GM19397 (cell line): ENCODE measurements around the gene MIGA2.

Experiments
- ATAC-seq: cut with Tn5 transposase; IDR thresholded peaks from one replicate; pipeline ENCODE4 v1.9.1; 2021; ENCODE audit warnings: mild to moderate bottlenecking, moderate library complexity; ENCODE audit not compliant: unreplicated experiment

Gene MIGA2

DNA sequence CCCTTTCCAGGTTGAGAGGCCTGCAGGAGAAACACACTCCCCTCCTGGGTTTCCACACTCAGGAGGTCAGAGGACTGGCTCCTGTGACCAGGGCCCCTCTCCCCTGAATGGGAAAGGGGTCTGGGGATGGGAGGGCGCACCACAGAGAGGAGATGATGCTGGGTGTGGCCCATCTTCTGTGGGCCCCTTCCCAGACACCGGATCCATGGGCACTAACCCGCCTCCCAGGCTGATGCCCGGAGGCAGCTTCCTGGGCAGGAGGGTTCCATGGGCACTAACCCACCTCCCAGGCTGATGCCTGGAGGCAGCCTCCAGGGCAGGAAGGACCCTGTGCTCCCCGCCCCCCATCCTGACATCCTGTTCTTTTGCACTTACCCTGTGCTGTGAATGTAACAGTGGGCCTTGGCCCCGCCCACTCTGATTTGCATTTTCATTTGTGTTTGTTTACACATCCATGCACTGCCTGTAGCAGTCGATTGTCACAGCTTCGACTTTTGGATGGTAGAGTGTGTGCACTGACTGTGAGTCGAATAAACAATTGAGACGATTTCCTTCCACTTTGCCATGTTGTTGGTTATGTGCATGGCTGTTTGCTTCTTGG lies 35.2 kb downstream of the MIGA2 start:
- no peak for ATAC-seq

DNA sequence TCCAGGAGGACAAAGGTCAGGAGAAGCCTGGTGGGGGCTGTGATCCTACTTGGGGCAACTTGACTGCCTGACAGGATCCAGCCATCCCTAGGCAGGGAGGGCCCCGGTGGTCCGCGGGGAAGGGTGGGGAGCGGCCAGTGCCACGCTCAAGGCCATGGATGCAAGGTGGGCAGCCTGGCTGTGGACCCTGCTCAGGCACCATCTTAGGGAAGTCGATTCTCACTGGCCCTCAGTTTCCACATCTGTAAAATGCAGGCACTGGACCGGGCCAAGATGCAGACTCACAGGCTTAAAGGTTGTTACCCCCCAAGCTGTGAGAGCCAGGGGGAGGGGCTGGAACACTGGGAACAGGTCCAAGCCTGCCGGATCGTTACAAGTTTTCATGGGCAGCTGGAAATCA lies 35.7 kb downstream of the MIGA2 start:
- ATAC-seq = no peak

DNA sequence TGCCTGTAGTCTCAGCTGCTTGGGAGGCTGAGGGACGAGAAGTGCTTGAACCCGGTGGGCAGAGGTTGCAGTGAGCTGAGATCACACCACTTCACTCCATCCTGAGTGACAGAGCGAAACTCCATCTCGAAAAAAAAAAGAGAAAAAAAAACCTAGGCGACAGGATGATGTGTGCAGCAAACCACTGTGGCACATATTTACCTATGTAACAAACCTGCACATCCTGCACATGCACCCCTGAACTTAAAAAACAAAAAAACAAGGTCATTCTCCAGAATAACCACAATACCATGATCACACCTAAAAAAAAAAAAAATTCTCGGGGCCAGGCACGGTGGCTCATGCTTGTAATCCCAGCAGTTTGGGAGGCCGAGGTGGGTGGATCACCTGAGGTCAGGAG lies 37.0 kb downstream of the MIGA2 start:
- ATAC-seq = no peak

DNA sequence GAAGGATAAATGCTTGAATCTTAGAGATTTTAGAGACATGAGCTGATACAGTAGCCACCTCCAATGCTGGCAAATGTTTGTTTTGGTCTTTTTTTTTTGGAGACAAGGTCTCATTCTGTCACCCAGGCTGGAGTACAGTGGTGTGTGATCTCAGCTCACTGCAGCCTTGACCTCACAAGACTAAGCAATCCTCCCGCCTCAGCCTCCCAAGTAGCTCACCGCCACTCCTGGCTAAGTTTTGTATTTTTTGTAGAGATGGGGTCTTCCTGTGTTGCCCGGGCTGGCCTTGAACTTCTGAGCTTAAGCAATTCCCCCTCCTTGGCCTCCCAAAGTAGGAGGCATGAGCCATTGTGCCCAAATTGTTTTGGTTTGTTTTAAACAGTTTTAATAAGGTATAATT lies 37.7 kb downstream of the MIGA2 start:
- no peak for ATAC-seq

DNA sequence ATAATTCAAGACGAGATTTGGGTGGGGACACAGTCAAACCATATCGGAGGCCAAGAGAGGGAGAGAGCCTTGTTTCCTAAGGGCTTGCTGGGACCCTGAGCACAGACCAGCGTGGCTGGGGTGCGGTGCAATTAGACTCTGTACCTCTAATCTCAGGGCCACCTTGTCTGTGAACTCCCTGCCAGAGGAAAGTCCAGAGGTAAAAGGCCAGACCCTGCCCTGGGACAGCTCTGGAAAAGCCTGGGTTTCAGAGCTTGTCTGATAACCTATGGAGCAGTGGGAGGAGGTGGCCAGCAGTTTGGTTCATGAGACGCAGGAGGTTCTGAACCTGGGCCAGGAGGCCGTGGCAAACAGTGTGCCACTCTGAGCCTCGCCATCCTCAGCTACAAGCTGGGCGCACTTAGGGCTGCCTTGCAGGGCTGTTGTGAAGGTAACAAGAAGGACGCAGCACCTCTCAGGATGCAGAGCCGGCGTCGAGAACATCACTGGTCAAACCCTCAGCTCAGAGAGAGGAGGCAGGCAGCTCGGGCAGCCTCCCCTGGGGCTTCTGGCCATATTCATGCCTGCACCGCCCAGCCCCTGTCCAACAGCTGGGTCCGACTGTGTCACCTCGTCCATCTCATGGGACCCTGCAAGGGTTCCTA lies 39.7 kb downstream of the MIGA2 start:
- no peak for ATAC-seq

DNA sequence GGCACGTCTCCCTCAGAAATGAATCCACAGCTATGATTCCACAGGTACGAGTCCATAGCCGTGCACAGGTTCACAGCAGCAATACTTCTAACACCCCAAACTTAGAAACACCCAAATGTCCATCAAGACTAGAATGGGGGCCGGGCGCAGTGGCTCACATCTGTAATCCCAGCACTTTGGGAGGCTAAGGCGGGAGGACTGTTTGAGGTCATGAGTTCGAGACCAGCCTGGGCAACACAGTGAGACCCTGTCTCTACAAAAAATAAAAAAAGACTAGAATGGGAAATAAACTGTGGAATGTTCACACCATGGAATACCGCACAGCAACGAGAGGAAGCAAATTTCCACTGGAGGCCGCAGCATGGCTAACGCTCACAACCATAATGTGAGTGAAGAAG lies 40.2 kb downstream of the MIGA2 start:
- no peak for ATAC-seq

DNA sequence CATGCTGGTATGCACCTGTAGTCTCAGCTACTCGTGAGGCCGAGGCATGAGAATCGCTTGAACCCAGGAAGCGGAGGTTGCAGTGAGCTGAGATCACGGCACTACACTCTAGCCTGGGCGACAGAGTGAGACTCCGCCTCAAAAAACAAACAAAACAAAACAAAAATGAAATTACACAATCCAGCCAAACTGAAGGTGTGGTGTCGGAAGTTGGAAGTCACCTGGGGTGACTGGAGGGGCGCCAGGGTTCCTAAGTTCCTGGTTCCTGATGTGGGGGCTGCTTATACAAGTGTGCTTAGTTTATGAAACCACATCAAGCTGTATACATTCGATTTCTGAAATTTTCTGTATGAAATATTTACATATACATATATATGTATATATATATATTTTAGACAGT lies 40.8 kb downstream of the MIGA2 start:
- no peak for ATAC-seq

- ATAC-seq = no peak
Observed at GRCh38 chr9:129078691-129079503, 42.5 kb downstream of the MIGA2 start.

DNA sequence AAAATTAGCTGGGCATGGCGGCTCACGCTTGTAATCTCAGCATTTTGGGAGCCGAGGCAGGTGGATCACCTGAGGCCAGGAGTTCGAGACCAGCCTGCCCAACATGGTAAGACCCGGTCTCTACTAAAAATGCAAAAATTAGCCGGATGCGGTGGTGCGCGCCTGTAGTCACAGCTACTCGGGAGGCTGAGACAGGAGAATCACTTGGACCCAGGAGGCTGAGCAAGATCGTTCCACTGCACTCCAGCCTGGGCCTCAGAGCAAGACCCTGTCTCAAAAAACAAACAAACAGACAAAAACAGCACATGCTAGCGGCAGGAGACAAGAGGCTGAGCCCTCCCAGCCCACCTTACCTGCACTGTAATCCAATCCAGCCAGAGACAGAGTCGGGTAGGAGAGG lies 43.4 kb downstream of the MIGA2 start:
- ATAC-seq = no peak

GRCh38 chr9:129080298-129080600 lies 43.8 kb downstream of the MIGA2 start:
- ATAC-seq = no peak

DNA sequence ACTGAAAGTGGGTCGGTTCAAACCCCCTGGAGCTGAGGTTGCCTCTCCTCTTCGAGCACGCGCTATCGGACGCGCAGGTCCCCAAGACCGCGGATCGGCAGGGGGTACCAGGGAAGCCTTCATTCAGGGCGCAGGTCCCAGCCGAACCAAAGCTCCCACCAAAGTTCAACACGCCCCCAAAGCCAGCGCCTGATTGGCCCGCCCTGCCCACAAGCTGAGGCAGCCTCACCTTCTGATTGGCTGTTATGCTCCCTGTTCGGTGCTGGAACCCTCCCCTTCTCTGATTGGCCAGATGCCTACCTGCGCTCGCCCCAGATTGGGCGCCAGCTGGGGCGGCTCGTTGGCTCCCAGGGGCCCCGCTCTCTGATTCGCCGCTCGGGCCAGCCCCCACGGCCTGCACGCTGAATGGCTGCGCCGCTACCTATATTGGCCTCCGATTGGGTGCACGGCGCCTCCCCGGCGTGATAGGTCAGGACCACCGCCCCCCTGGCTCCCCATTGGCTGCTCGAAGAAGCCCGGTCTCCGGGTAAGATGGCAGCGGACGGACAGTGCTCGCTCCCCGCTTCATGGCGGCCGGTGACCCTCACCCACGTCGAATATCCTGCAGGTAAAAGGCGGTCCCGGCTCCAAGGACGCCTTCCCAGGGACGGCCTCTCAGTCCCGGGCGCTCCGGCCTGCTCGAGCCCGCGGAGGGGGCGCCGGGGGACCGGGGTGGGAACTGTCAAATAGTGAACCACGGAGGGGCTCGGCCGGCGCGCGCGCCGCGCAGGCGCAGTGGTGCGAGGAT lies 44.4 kb downstream of the MIGA2 start, which contains the start of gene DOLPP1:
Gene DOLPP1, plus strand, starts transcription at position 511 of the 787 bp plus-strand sequence. Its CDS starts 21 bp downstream, at position 532.
- peak; percentile 93 for ATAC-seq

GRCh38 chr9:129081388-129081904 lies 45.0 kb downstream of the MIGA2 start:
- no peak for ATAC-seq

GRCh38 chr9:129084087-129084486 lies 47.7 kb downstream of the MIGA2 start:
- no peak for ATAC-seq

- no peak for ATAC-seq
Observed at GRCh38 chr9:129089246-129089645, 52.8 kb downstream of the MIGA2 start.

DNA sequence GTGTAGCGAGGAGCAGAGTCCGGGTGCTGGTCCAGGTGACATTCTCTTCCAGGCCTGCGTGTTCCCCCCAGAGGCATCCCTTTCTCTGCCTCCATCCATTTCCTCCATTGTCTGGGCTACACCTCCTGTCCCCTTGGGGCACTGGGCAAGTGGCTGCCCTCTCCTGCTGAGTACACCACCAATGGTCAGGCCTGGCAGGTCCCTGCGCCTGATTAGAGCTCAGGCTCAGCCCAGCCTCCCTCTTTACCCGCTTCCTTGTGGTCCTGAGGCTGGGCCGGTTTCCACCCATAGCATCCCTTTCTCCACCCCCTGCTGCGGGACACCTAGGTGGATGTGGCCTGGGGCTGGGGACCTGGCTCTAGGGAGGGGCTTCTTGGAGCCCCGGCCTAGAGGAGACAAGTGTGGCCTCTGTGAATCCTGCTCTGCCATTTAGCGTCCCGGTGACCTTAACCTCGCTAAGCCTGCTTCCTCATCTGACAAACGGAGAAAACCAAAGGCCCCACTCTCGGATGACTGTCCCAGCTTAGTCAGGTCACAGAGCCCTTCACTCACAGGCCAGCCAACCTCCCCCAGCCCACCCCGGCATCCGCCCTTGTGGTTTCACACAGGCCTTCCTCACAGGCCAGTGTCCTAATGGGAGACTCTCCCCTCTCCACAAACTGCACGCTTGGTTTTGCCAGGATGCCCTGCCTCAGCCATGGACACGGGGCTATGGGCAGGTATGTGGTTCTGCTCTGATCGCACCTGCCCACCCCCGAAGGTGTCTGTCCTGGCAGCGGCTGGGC lies 57.4 kb downstream of the MIGA2 start:
- ATAC-seq = no peak

DNA sequence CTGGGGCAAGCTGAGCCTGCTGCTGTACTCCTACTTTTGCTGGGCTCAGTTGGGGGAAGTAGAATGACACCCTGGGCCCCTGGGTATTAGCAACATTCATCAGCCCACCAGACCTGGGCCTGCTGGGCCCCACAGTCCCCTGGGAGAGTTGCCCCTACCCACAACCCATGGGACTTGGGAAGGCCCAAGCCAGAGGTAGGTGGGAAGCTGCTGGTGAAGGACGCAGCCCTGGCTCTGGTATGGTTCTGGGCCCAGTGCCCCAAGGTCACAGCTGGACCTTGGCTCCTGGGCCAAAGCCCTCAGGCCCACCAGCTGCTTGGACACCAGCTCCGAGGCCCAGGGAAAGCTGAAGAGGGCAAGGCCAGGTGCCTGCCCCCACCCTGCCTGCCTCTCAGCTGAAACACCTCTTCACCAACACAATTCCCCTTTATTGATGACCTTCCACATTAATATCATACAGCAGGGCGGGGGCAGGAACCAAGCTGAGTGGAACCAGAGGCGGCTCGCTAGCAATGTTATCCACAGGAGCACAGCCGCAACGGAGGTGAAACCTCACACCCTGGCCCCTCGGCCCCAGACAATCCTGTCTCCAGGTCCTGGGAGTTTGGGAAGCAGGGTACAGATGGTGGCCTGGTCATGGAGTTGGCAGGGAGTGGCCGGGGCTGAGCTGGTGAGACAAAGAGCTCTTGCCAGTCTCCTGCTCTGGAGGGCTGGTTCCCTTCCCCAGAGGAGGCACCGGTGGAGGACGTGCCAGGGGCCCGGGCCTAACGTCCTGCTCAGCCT lies 58.2 kb downstream of the MIGA2 start:
- ATAC-seq = no peak

DNA sequence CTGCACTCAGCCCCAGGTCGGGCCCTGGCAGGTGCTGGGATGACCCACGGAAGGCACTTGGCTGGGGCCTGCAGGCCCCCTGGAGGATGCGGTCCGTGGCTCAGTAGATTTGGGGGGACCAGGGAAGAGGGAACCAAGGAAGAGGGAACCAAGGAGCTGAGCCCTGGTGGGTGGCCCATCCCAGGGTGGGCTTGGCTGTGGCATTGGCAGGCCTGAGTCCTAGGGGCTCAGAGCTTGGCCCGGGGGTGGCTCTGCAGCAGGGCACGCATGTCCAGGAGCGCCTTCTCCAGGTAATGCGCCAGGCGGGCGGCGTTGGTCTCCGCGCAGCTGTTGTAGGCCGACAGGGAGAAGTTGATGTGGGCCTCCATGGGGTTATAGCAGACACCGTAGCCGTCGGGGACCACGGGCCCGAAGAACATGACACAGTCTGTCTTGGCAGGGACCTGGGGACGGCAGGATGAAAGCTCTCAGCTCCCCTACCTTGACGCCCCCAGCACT lies 58.8 kb downstream of the MIGA2 start:
- no peak for ATAC-seq

DNA sequence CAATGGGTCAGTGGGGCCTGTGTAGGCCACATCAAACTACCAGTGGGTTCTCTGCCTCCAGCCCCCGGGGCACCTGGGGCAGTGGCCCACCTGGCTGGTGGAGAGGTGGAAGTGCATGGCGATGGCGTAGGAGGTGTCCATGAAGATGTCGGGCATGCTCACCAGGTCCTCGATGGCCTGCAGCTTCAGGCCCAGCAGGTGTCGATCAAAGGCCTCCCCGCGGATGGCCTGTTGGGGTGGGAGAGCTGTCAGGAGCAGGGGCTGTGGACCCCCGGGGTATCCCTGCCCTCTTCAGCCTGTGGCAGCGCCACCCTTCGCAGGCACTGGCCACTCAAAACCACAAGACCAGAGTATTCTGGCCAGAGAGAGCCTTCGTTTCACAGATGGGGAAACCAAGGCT lies 59.5 kb downstream of the MIGA2 start:
- ATAC-seq = no peak

DNA sequence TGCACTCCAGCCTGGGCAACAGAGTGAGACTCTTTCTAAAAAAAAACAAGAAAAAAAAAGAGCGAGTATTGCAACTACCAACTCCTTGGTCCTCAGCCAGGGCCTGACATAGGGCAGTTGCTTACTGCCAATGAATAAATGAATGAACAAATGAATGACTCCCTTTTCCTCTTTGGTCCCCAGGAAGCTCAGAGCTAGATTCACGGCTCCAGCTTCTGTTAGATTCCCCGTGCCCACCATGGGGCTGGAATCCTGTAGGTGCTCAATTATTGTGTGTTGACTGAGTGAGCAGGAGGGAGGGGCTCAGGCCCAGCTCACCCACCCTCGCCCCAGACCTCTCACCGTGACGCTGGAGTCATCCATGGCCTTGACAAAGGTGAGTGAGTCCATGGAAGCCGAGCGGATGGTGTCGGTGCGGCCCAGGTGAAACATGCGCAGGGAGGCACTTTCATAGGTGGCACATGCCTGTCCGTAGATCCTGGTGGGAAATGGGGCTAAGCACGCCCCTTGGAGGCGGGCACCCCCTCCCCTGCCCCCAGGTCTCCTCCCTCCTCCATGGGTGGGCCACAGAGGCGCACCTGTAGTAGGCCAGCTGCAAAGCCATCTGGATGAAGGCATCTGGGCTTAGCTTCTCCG lies 61.4 kb downstream of the MIGA2 start:
- no peak for ATAC-seq
